ENCODE measurements around the gene POLD4. TPM values are rescaled to one million over a fixed set of nuclear protein-coding genes. Genes with fewer than 3 reads are reported as not detected.

The POLD4 gene
- total and polyA plus RNA-seq, 10 donors, result 81.4 to 290 (median 128) TPM

DNA sequence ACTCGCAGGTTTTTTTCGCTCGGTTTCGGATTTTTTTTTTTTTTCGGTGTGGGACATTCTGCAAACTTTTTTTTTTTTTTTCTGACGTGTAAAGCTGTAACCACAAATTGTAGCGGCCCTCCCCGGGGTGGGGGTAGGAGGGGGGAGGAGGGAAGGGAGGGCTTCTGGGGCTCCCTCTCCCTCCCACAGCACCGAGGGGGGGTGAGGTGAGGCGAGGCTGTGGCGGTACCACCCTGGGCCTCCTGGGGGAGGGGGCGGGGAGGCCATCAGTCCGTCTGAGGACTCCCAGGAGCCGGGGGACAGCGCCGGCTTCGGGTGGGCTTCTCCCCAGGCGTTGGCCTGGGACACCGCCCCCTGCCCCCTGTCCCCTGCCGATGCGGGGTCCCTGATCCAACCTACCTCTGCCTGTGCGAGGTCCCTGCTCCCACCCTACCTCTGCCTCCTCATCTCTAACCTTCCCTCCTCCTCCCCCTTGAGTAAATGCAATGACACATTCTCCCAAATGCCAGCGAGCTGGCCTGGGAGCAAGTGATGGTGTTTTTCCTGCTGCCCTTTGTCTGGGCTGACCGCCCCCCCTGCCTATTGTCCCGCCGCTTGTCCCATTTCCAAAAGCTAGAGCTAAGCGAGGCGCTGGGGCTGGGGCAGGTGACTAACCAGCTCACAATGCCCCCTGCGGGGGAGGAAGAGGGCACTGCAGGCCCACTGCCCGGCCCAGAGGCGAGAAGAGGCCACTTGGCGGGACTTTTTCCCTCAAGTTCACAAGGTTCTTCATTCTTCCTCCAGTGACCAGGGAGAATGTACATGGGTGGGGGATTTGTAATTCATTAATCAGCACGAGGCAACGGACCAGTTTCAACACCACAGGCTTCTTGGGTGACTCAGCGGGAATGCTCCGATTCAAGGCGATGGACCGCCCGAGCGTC lies 20.6 kb upstream of the POLD4 start:
- Histone ChIP-seq H3K9me3 (no peaks in the 10 kb centered on the region), H3K27me3 (replicated peaks in 1 of 7) (peaks cover 0 to 18% (median 0%) of the 10 kb centered on the region in 7 donors), H3K4me3 (peak overlapping the region; percentile 55 to 78 (median 62)), H3K4me1 (peaks cover 32 to 68% (median 52%) of the 10 kb centered on the region in 6 donors), H3K27ac (peak overlapping the region; percentile 85 to 96 (median 93)), H3K36me3 (no peaks in the 10 kb centered on the region)
- DNase-seq, result peak; percentile 94
- no peak for TF ChIP-seq POLR2A (IDR thresholded peaks at IDR 0.05)
- peak in 2 of 3 donors; percentile 51 to 68 for TF ChIP-seq POLR2AphosphoS5 (IDR thresholded peaks at IDR 0.05)
- TF ChIP-seq, protein P1, sequence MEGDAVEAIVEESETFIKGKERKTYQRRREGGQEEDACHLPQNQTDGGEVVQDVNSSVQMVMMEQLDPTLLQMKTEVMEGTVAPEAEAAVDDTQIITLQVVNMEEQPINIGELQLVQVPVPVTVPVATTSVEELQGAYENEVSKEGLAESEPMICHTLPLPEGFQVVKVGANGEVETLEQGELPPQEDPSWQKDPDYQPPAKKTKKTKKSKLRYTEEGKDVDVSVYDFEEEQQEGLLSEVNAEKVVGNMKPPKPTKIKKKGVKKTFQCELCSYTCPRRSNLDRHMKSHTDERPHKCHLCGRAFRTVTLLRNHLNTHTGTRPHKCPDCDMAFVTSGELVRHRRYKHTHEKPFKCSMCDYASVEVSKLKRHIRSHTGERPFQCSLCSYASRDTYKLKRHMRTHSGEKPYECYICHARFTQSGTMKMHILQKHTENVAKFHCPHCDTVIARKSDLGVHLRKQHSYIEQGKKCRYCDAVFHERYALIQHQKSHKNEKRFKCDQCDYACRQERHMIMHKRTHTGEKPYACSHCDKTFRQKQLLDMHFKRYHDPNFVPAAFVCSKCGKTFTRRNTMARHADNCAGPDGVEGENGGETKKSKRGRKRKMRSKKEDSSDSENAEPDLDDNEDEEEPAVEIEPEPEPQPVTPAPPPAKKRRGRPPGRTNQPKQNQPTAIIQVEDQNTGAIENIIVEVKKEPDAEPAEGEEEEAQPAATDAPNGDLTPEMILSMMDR (IDR thresholded peaks at IDR 0.05 in 8 of 11, conservative IDR thresholded peaks at IDR 0.05 in 3 of 11), result peak; percentile 49 to 78 (median 64)
- intact Hi-C loops (cut with DNase I; ENCODE audit: low total_unique reads), result no loop called here
- 5 to 9% (median 5%) methylated on average over 37 to 40 of the region's 40 CpGs for WGBS, 5 donors

DNA sequence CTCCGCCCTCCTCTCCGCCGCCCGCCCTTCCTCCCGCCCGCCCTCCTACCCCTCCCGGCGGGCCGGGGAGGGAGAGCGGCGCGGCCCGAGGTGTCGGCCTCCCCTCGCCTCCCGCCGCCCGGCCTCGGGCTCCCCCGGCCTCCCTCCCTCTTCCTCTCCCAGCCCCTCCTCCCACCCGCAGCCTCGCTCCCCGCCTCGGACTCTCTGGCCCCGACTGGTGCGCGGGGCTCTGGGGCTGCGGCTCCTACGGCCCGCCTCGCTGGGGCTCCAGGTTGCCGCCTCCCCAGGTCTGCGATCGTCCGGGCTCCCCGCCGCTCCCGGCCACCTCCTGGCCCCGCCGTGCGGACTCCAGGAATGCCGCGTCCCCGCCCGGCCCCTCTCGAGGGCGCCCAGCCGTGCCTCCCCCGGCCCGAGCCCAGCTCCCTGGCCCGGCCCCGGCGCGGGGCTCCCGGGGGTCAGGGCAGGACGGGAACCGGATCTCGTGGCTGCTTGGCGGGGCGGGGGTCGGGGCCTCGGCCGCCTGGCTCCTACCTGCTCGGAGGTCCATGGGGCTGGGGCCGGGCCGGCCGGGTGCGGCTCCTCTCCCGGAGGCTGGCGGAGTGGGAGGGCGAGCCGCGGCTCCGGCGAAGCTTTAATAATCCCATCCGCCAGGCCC lies 19.8 kb upstream of the POLD4 start, which contains the start of gene CLCF1:
Gene CLCF1, minus strand, starts transcription at position 606 of the 655 bp plus-strand sequence. Its CDS starts 59 bp downstream, at position 547.
- Histone ChIP-seq H3K27ac (peak within 1 kb of the TSS; percentile 85 to 96 (median 93)), H3K9me3 (no peaks in the 10 kb centered on the region), H3K27me3 (replicated peaks in 1 of 7) (peaks cover 0 to 18% (median 0%) of the 10 kb centered on the region in 7 donors), H3K4me1 (peaks cover 38 to 75% (median 60%) of the 10 kb centered on the region in 6 donors), H3K4me3 (peak within 1 kb of the TSS; percentile 55 to 78 (median 62)), H3K36me3 (no peaks in the 10 kb centered on the region)
- WGBS, 5 donors, result 0 to 1% (median 1%) methylated on average over 35 to 76 of the region's 76 CpGs
- intact Hi-C loops (cut with DNase I; ENCODE audit: low total_unique reads), result no loop called here
- peak; percentile 91 for DNase-seq
- no peak for TF ChIP-seq POLR2A (IDR thresholded peaks at IDR 0.05)
- peak; percentile 14 to 58 (median 33) for TF ChIP-seq POLR2AphosphoS5 (IDR thresholded peaks at IDR 0.05)

DNA sequence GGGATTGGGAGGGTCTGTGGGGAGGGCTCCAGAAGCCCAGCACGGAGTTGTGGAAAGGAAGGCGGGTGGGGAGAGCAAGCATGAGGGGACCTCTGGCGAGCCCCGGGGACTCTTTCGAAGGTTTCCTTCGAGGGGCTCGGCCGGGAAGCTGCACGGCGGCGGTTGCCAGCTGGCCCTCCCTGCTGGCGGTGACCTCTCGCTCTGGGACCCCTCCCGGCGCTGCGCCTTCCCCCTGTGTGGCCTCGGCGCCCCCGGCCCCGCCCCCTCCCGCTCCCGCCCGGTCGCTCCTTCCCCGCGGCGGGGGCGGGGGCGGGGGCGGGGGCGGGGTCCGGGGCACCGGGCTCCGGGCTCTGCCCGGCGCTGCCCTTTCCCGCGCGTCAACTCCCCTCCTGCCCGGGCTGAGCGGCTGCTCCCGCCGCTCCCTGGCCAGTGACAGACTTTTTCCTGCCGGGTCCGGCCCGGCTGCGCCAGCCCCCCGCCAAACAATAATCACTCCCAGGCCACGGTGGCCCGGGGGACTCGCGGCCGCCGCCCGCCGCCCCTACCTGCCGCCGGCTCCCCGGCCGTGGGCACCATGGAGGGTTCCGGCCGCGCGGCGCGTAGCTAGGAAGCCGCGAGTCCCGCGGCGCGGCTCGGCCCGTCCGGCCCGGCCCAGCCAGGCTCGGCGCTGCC lies 19.1 kb upstream of the POLD4 start:
- Histone ChIP-seq H3K9me3 (no peaks in the 10 kb centered on the region), H3K36me3 (no peaks in the 10 kb centered on the region), H3K27me3 (replicated peaks in 1 of 7) (peaks cover 0 to 18% (median 0%) of the 10 kb centered on the region in 7 donors), H3K27ac (peak overlapping the region; percentile 85 to 96 (median 93)), H3K4me3 (peak overlapping the region; percentile 55 to 78 (median 62)), H3K4me1 (peaks cover 42 to 81% (median 66%) of the 10 kb centered on the region in 6 donors)
- 0 to 2% (median 1%) methylated on average over 22 to 77 of the region's 78 CpGs for WGBS, 5 donors
- DNase-seq, result peak; percentile 87
- intact Hi-C loops (cut with DNase I; ENCODE audit: low total_unique reads), result no loop called here
- TF ChIP-seq POLR2AphosphoS5 (IDR thresholded peaks at IDR 0.05) (no peak), POLR2A (IDR thresholded peaks at IDR 0.05) (no peak)
- TF ChIP-seq, protein P1 (IDR thresholded peaks at IDR 0.05 in 8 of 11, conservative IDR thresholded peaks at IDR 0.05 in 3 of 11), result no peak

DNA sequence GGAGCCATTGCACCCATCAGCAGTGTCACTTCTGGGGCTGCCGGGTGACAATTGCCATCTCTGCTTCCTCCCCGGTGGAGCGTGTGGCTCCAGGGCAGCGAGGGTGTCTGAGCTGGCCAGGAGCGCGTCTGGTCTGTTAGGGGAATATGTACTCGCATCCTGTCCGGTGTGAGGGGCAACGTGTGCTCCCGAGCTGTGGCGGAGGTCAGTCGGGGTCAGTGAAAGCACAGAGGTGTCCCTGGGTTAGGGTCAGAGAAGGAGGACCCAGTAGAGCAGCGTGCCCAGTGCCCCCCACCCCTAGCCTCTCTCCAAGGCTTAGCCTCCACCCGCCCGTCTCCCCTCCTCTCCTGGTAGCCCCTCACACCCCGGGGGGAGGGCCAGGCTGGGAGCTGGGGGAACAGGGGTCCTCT lies 18.6 kb upstream of the POLD4 start:
- intact Hi-C loops (cut with DNase I; ENCODE audit: low total_unique reads), result no loop called here
- H3K4me3 ChIP-seq, result peak overlapping the region; percentile 55 to 78 (median 62)
- WGBS, 5 donors, result 13 to 24% (median 18%) methylated on average over 12 to 16 of the region's 16 CpGs
- H3K27ac ChIP-seq, result peak overlapping the region in 7 of 8 donors; percentile 87 to 96 (median 93)
- H3K4me1 ChIP-seq, result peaks cover 47 to 87% (median 72%) of the 10 kb centered on the region in 6 donors
- H3K27me3 ChIP-seq (replicated peaks in 1 of 7), result peaks cover 0 to 18% (median 0%) of the 10 kb centered on the region in 7 donors
- H3K9me3 ChIP-seq, result no peaks in the 10 kb centered on the region
- no peaks in the 10 kb centered on the region for H3K36me3 ChIP-seq
- peak; percentile 83 for DNase-seq
- TF ChIP-seq POLR2AphosphoS5 (IDR thresholded peaks at IDR 0.05), result no peak
- TF ChIP-seq, protein P1 (IDR thresholded peaks at IDR 0.05 in 8 of 11, conservative IDR thresholded peaks at IDR 0.05 in 3 of 11), result no peak
- TF ChIP-seq POLR2A (IDR thresholded peaks at IDR 0.05), result no peak

All from spleen (tissue), 11 donors.